ENCODE results near the gene TMBIM4.

The TMBIM4 gene

GRCh38 chr12:66154776-66155175 is 15.0 kb downstream of the TMBIM4 start:
- DNase-seq (ENCODE audit: low spot score) (no peak), ATAC-seq (ENCODE audit: low read depth) (no peak)
- no peak overlapping the region for H3K4me3 ChIP-seq (ENCODE audit: severe bottlenecking)
- no peaks in the 10 kb centered on the region for H3K27me3 ChIP-seq (ENCODE audit: insufficient read depth, poor library complexity, severe bottlenecking)
- H3K9me3 ChIP-seq (ENCODE audit: severe bottlenecking) = no peaks in the 10 kb centered on the region
- no peak overlapping the region for H3K27ac ChIP-seq (ENCODE audit: poor library complexity, severe bottlenecking)
- H3K36me3 ChIP-seq (ENCODE audit: low read depth) = peaks cover 19% of the 10 kb centered on the region
- no peak for TF ChIP-seq CTCF (IDR thresholded peaks at IDR 0.05; ENCODE audit: poor library complexity, severe bottlenecking)
- no peaks in the 10 kb centered on the region for H3K4me1 ChIP-seq (ENCODE audit: insufficient read depth, poor library complexity, severe bottlenecking)

DNA sequence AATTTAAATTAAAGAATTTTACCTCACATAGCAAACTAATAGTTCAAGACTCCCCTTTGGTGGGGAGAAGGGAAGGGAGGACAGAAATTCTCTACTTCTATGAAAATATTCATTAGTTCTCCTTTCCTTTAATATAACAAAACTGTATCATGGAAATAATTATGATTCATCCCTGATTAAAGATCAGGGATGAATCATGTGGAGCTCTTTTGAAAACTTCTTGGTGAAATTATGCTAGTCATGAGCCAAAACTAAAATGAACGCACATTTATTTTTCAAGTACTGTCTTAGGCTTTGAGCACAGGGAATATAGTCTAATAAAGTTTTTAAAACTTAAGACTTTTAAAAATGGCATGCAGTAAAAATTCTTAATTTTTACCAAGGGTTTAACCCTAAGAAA is 17.1 kb downstream of the TMBIM4 start:
- no peak for TF ChIP-seq CTCF (IDR thresholded peaks at IDR 0.05; ENCODE audit: poor library complexity, severe bottlenecking)
- Histone ChIP-seq H3K36me3 (ENCODE audit: low read depth) (peaks cover 25% of the 10 kb centered on the region), H3K4me1 (ENCODE audit: insufficient read depth, poor library complexity, severe bottlenecking) (no peaks in the 10 kb centered on the region), H3K9me3 (ENCODE audit: severe bottlenecking) (no peaks in the 10 kb centered on the region), H3K27me3 (ENCODE audit: insufficient read depth, poor library complexity, severe bottlenecking) (no peaks in the 10 kb centered on the region), H3K4me3 (ENCODE audit: severe bottlenecking) (no peak overlapping the region), H3K27ac (ENCODE audit: poor library complexity, severe bottlenecking) (no peak overlapping the region)
- DNase-seq (ENCODE audit: low spot score) = no peak
- no peak for ATAC-seq (ENCODE audit: low read depth)

DNA sequence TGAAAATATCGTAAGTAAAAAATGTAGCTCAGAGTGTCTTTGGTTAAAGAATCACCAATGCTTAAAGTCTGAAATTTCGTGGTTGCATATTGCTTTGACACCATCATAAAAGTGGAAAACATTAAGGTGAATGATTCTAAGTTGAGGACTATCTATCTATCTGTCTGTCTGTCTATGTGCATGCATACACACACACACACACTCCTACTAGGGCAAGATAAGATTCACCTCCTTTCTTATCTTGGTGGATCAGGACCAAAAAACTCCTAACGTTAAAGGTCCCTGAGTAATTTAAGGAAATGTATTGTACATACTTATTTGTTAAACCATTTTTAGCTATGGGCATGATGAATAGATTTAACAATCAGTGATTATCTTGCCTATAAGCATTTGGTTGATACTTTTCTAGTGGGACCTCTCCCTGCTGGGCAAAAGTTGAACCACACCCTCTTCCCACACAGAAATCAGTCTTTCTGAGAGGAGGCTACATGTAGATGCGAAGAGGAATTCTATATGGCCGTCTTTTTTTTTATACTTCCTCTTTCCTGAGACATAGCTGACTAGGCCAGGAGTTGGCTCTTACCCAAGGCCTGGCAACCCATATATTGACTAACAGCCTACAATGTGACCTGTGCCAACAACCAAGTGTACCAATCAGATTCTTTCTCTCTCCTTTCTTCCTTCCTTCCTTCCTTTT is 19.9 kb downstream of the TMBIM4 start:
- Histone ChIP-seq H3K4me1 (ENCODE audit: insufficient read depth, poor library complexity, severe bottlenecking) (peaks cover 3% of the 10 kb centered on the region), H3K36me3 (ENCODE audit: low read depth) (peaks cover 38% of the 10 kb centered on the region), H3K27ac (ENCODE audit: poor library complexity, severe bottlenecking) (no peak overlapping the region), H3K4me3 (ENCODE audit: severe bottlenecking) (no peak overlapping the region), H3K27me3 (ENCODE audit: insufficient read depth, poor library complexity, severe bottlenecking) (no peaks in the 10 kb centered on the region), H3K9me3 (ENCODE audit: severe bottlenecking) (no peaks in the 10 kb centered on the region)
- ATAC-seq (ENCODE audit: low read depth) = no peak
- no peak for TF ChIP-seq CTCF (IDR thresholded peaks at IDR 0.05; ENCODE audit: poor library complexity, severe bottlenecking)
- DNase-seq (ENCODE audit: low spot score) = no peak

- Histone ChIP-seq H3K36me3 (ENCODE audit: low read depth) (peaks cover 63% of the 10 kb centered on the region), H3K27me3 (ENCODE audit: insufficient read depth, poor library complexity, severe bottlenecking) (no peaks in the 10 kb centered on the region), H3K9me3 (ENCODE audit: severe bottlenecking) (peaks cover 16% of the 10 kb centered on the region), H3K4me3 (ENCODE audit: severe bottlenecking) (no peak overlapping the region), H3K27ac (ENCODE audit: poor library complexity, severe bottlenecking) (peak overlapping the region; percentile 2), H3K4me1 (ENCODE audit: insufficient read depth, poor library complexity, severe bottlenecking) (peaks cover 6% of the 10 kb centered on the region)
- peak; percentile 92 for TF ChIP-seq CTCF (IDR thresholded peaks at IDR 0.05; ENCODE audit: poor library complexity, severe bottlenecking)
- no peak for DNase-seq (ENCODE audit: low spot score)
- peak; percentile 81 for ATAC-seq (ENCODE audit: low read depth)
These were observed 24.7 kb downstream of the TMBIM4 start for GRCh38 chr12:66144791-66145754.
